Caki2 (cell line): ENCODE measurements around the gene GRM1. TPM values are rescaled to one million over a fixed set of nuclear protein-coding genes. Genes with fewer than 3 reads are reported as not detected.
A peak's percentile ranks its signal among the peaks of the same experiment; 100 is the strongest.

Source experiments
- DNase-seq: peaks from one replicate; pipeline ENCODE4 v3.0.0-alpha.2; 2015; ENCODE audit warnings: low read depth
- in situ Hi-C: cut with HindIII; loops from 2 replicates; pipeline ENCODE4 v1.10.0; 2016; ENCODE audit warnings: low sequenced_read_pairs, low pct_unique_long_range_greater_than_20kb, mixed read lengths
- total RNA-seq: library from RNA; depleted of rRNA; stranded (reverse); fragments of >200 nt; shearing (Covaris generic); gene quantifications from 2 replicates; pipeline ENCODE4 v1.2.3, GENCODE V29; 2014; ENCODE audit warnings: low replicate concordance

Gene GRM1
- total RNA-seq, 1 experiment from 2014 or later = 0.41 TPM

- DNase-seq = peak; percentile 33
- in situ Hi-C loops = no loop called here
Observed at GRCh38 chr6:146289816-146290588, 261.1 kb downstream of the GRM1 start.

GRCh38 chr6:146290589-146290901 is 261.7 kb downstream of the GRM1 start:
- no peak for DNase-seq
- in situ Hi-C loops = no loop called here

- DNase-seq = no peak
- in situ Hi-C loops = no loop called here
Observed at GRCh38 chr6:146292506-146292905, 263.6 kb downstream of the GRM1 start.

- in situ Hi-C loops = no loop called here
- no peak for DNase-seq
Observed at GRCh38 chr6:146295695-146296094, 266.8 kb downstream of the GRM1 start.

- in situ Hi-C loops = no loop called here
- no peak for DNase-seq
Observed at GRCh38 chr6:146297815-146298214, 269.0 kb downstream of the GRM1 start.

GRCh38 chr6:146300521-146300920 is 271.7 kb downstream of the GRM1 start:
- no peak for DNase-seq
- in situ Hi-C loops = no loop called here

GRCh38 chr6:146301764-146302163 is 272.9 kb downstream of the GRM1 start:
- in situ Hi-C loops = no loop called here
- no peak for DNase-seq

GRCh38 chr6:146302994-146303393 is 274.1 kb downstream of the GRM1 start:
- in situ Hi-C loops = no loop called here
- DNase-seq = no peak

GRCh38 chr6:146304181-146304580 is 275.3 kb downstream of the GRM1 start:
- in situ Hi-C loops = no loop called here
- DNase-seq = no peak

- in situ Hi-C loops = no loop called here
- no peak for DNase-seq
Observed at GRCh38 chr6:146305092-146305491, 276.2 kb downstream of the GRM1 start.

GRCh38 chr6:146305951-146306350 is 277.1 kb downstream of the GRM1 start:
- no peak for DNase-seq
- in situ Hi-C loops = no loop called here

GRCh38 chr6:146310628-146311027 is 281.8 kb downstream of the GRM1 start:
- in situ Hi-C loops = no loop called here
- DNase-seq = no peak

GRCh38 chr6:146311079-146311478 is 282.2 kb downstream of the GRM1 start:
- in situ Hi-C loops = no loop called here
- no peak for DNase-seq

GRCh38 chr6:146312608-146313007 is 283.7 kb downstream of the GRM1 start:
- DNase-seq = no peak
- in situ Hi-C loops = no loop called here

- in situ Hi-C loops = no loop called here
Observed at GRCh38 chr6:146315381-146316174, 286.7 kb downstream of the GRM1 start.

GRCh38 chr6:146316175-146316495 is 287.3 kb downstream of the GRM1 start:
- in situ Hi-C loops = no loop called here
- no peak for DNase-seq

More at GRCh38 chr6:146315381-146316174, 286.7 kb downstream of the GRM1 start:
- DNase-seq = no peak

GRCh38 chr6:146331013-146331412 is 302.2 kb downstream of the GRM1 start:
- DNase-seq = no peak
- in situ Hi-C loops = no loop called here

- DNase-seq = no peak
- in situ Hi-C loops = no loop called here
Observed at GRCh38 chr6:146335336-146335735, 306.5 kb downstream of the GRM1 start.

- in situ Hi-C loops = no loop called here
Observed at GRCh38 chr6:146336191-146336590, 307.3 kb downstream of the GRM1 start.

GRCh38 chr6:146337376-146337775 is 308.5 kb downstream of the GRM1 start:
- DNase-seq = no peak
- in situ Hi-C loops = no loop called here

More at GRCh38 chr6:146336191-146336590, 307.3 kb downstream of the GRM1 start:
- no peak for DNase-seq
